ENCODE results near the gene MYF5. TPM values are rescaled to one million over a fixed set of nuclear protein-coding genes. Genes with fewer than 3 reads are reported as not detected.

MYF5 gene
- total RNA-seq, 1 donor from 2014 or later = not detected

DNA sequence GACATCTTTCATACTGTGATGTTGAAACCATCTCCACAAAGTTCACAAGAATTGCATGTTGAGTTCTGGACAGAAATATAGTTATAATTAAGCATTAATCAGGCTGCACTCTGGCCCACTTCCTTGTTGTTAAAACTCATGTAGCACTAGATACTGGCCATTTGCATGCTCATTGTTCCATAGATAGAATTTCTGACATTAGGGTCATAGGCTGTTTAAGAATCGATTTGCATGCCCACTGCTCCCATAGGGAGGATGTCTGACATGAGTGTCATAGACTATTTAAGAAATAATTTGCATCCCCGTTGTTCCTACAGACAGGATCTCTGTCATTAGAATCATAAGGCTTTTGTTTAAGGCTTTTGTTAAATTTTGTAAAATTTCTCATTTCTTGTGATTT is 50.2 kb downstream of the MYF5 start:
- no peak for ATAC-seq

Other genes starting within 250 kb of the MYF5 start
- gene MYF6, start 9.3 kb upstream of the MYF5 start, total RNA-seq = not detected
- gene LIN7A, start 221.0 kb downstream of the MYF5 start, total RNA-seq = 0.56 TPM